ENCODE measurements around the gene HOXA6. TPM values are rescaled to one million over a fixed set of nuclear protein-coding genes. Genes with fewer than 3 reads are reported as not detected.

The HOXA6 gene
- total RNA-seq, 4 donors from 2014 or later, result 11.1 to 30.9 (median 18.7) TPM

- H3K27me3 ChIP-seq, result peaks cover 0 to 93% of the 10 kb centered on the region in 2 donors
- DNase-seq (ENCODE audit: low spot score in 2 of 2), result peak in 1 of 2 donors; percentile 61
- peak within 1 kb of the TSS; percentile 54 to 74 (median 64) for H3K4me3 ChIP-seq
- H3K27ac ChIP-seq, result peak within 1 kb of the TSS; percentile 80 to 88 (median 84)
- peaks cover 0 to 45% (median 8%) of the 10 kb centered on the region in 4 donors for H3K4me1 ChIP-seq
- TF ChIP-seq, protein P1, sequence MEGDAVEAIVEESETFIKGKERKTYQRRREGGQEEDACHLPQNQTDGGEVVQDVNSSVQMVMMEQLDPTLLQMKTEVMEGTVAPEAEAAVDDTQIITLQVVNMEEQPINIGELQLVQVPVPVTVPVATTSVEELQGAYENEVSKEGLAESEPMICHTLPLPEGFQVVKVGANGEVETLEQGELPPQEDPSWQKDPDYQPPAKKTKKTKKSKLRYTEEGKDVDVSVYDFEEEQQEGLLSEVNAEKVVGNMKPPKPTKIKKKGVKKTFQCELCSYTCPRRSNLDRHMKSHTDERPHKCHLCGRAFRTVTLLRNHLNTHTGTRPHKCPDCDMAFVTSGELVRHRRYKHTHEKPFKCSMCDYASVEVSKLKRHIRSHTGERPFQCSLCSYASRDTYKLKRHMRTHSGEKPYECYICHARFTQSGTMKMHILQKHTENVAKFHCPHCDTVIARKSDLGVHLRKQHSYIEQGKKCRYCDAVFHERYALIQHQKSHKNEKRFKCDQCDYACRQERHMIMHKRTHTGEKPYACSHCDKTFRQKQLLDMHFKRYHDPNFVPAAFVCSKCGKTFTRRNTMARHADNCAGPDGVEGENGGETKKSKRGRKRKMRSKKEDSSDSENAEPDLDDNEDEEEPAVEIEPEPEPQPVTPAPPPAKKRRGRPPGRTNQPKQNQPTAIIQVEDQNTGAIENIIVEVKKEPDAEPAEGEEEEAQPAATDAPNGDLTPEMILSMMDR (IDR thresholded peaks at IDR 0.05), result no peak
- TF ChIP-seq EP300 (IDR thresholded peaks at IDR 0.05) (peak in 1 of 2 donors; percentile 36), POLR2A (IDR thresholded peaks at IDR 0.05) (peak in 1 of 2 donors; percentile 26)
- WGBS, 2 donors, result 12% methylated on average over 37 of the region's 82 CpGs
- no peaks in the 10 kb centered on the region for H3K9me3 ChIP-seq
- H3K36me3 ChIP-seq, result no peaks in the 10 kb centered on the region
Measured at GRCh38 chr7:27173956-27174873, 26.6 kb upstream of the HOXA6 start, which contains the start of gene HOXA10. Gene HOXA10, minus strand, starts transcription at chr7:27174320. Its CDS starts 14 bp downstream, at chr7:27174306.

DNA sequence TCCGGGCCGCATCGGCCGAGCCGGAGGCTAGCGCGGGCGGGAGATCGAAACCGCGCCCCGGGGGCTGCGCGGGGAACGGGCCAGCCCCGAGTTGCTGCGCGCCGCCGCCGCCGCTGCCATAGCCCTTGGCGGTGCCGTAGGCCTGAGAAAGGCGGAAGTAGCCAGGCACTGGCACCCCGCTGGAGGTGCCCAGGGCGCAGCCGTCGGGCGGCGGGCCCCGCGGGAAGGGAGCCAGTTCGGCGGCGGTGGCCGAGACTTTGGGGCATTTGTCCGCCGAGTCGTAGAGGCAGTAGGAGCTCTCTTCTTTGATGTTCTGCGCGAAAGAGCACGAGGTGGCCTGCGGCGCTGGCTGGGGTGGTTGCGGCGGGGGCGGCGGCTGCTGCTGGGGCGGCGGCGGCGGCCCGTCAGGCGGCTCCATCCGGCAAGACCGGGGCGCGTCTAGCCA lies 26.0 kb upstream of the HOXA6 start:
- H3K27me3 ChIP-seq, result peaks cover 0 to 93% of the 10 kb centered on the region in 2 donors
- peak in 1 of 2 donors; percentile 12 for DNase-seq (ENCODE audit: low spot score in 2 of 2)
- WGBS, 2 donors, result 0 to 2% methylated on average over 6 to 22 of the region's 59 CpGs
- TF ChIP-seq POLR2A (IDR thresholded peaks at IDR 0.05) (no peak), EP300 (IDR thresholded peaks at IDR 0.05) (no peak)
- TF ChIP-seq, protein P1 (IDR thresholded peaks at IDR 0.05), result no peak
- H3K27ac ChIP-seq, result peak overlapping the region; percentile 80 to 88 (median 84)
- H3K4me3 ChIP-seq, result peak overlapping the region; percentile 54 to 74 (median 64)
- H3K4me1 ChIP-seq, result peaks cover 0 to 48% (median 8%) of the 10 kb centered on the region in 4 donors
- H3K9me3 ChIP-seq, result no peaks in the 10 kb centered on the region
- no peaks in the 10 kb centered on the region for H3K36me3 ChIP-seq

DNA sequence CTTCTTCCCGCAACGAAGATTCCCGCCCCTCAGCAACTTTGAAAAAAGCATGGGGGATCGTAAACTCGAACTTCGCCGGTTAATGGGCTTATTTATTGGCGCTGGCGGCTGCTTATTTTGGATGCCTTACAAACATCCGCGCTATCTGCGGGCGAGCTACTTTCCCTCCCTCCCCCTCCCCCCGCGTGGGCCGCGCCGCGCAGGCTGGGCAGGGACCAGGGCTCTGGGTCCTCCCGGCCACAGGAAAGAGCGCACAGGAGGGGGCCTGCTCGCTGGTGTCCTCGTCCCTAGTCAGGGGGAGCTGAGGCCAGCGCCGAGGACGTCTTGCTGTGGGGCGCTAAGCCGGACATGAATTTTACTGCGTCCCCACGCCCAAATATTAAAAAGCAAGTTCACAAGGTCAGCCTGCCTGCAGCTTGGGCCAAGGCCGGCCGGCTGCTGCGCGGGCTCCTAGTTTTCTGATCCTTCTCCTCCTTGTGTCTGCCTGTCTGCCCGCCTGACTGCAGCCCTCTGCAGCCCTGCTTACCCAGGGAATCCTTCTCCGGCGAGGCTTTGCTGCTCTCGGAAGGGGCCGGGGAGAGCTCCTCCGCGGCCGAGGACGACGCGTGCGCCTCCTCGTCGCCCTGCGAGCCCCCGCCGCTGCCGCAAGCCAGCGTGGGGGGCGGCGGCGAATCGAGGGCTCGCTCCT lies 25.4 kb upstream of the HOXA6 start:
- DNase-seq (ENCODE audit: low spot score in 2 of 2), result peak; percentile 73 to 74
- Histone ChIP-seq H3K36me3 (no peaks in the 10 kb centered on the region), H3K4me3 (peak overlapping the region; percentile 54 to 74 (median 64)), H3K4me1 (peaks cover 0 to 48% (median 8%) of the 10 kb centered on the region in 4 donors), H3K9me3 (no peaks in the 10 kb centered on the region), H3K27me3 (peaks cover 0 to 93% of the 10 kb centered on the region in 2 donors), H3K27ac (peak overlapping the region; percentile 80 to 88 (median 84))
- TF ChIP-seq, protein P1 (IDR thresholded peaks at IDR 0.05), result no peak
- TF ChIP-seq POLR2A (IDR thresholded peaks at IDR 0.05) (peak in 1 of 2 donors; percentile 38), EP300 (IDR thresholded peaks at IDR 0.05) (peak in 1 of 2 donors; percentile 75)
- 0 to 2% methylated on average over 19 to 29 of the region's 58 CpGs for WGBS, 2 donors

DNA sequence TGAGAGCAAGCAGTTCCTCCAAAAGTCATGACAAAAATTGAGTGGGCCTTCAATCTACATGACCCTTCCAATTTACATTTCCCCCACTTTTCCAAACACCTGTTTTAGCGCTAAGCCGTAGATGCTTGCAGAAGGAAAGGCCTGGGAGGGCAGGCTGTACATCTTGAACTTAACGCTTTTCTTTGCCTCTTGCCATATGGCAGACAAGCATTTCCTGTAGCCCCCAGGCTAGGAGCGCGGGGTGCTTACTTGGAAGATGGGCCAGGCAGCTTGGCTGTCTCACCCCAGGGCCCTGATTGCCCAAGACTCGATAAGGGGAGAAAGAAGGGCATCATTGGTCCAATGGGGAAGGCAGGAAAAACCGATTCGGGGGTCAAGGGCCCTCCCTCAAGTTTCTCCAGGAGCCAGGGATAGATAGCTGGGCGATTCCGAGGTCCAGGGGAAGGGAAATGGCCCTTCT lies 24.8 kb upstream of the HOXA6 start:
- Histone ChIP-seq H3K9me3 (no peaks in the 10 kb centered on the region), H3K4me1 (peaks cover 0 to 53% (median 8%) of the 10 kb centered on the region in 4 donors), H3K4me3 (peak overlapping the region; percentile 54 to 74 (median 64)), H3K36me3 (no peaks in the 10 kb centered on the region), H3K27ac (peak overlapping the region; percentile 3 to 88 (median 84)), H3K27me3 (peaks cover 0 to 93% of the 10 kb centered on the region in 2 donors)
- TF ChIP-seq POLR2A (IDR thresholded peaks at IDR 0.05), result no peak
- no peak for TF ChIP-seq EP300 (IDR thresholded peaks at IDR 0.05)
- TF ChIP-seq, protein P1 (IDR thresholded peaks at IDR 0.05), result no peak
- no peak for DNase-seq (ENCODE audit: low spot score in 2 of 2)
- WGBS, 2 donors, result 20 to 38% methylated on average over 10 of the region's 10 CpGs
